Endothelial cell of umbilical vein (primary cell): ENCODE results near the gene XRCC4. TPM values are rescaled to one million over a fixed set of nuclear protein-coding genes. Genes with fewer than 3 reads are reported as not detected.

Source experiments
- BruUV-seq: library from RNA; stranded (reverse); fragments of 400-500 nt; replicated peaks from 2 replicates; lab custom pipeline; 2021; lab: Mats Ljungman, UMichigan
- CTCF ChIA-PET: fragments of 300-600, 350-600 bp; sonication (Branson Sonifier 250); formaldehyde crosslinking; loops from one replicate; lab custom pipeline; 2021; ENCODE audit warnings: antibody characterized with exemption, inconsistent platforms; lab: Charles Lee
- POLR2A ChIA-PET: fragments of 300-600, 350-600 bp; sonication (Branson Sonifier 250); formaldehyde crosslinking; loops from one replicate; lab custom pipeline; 2021; ENCODE audit warnings: antibody characterized with exemption, inconsistent platforms; lab: Charles Lee
- DNase-seq: peaks from one replicate; pipeline ENCODE4 v3.0.0-alpha.2; 2011; ENCODE audit warnings: low read depth, low spot score
- FAIRE-seq: peaks from 2 replicates; lab custom pipeline; 2011; peaks lifted over from hg19 to GRCh38; lab: Jason Lieb, UNC
- H2AFZ ChIP-seq: 2 replicates; pipeline ENCODE4 v1.6.0; 2012; ENCODE audit warnings: low read depth, low read length, control low read depth, inconsistent platforms
- H3K27ac ChIP-seq: 2 replicates; pipeline ENCODE4 v1.5.1; 2011; ENCODE audit warnings: low read depth, mild to moderate bottlenecking, control low read depth, low read length, moderate library complexity; ENCODE audit not compliant: insufficient read depth
- H3K27me3 ChIP-seq, 2 experiments: 2 replicates each; pipeline versions ENCODE4 v1.6.0 to v1.6.1; 2011; ENCODE audit warnings: low read length in 2 of 2, mixed read lengths in 1 of 2; ENCODE audit not compliant: control insufficient read depth in 2 of 2, insufficient read depth in 2 of 2
- H3K36me3 ChIP-seq, 2 experiments: 2 replicates in 1 of 2; 3 replicates in 1 of 2; pipeline ENCODE4 v1.5.1; 2011; ENCODE audit warnings: low read length in 2 of 2, mild to moderate bottlenecking in 1 of 2, moderate library complexity in 1 of 2; ENCODE audit not compliant: control insufficient read depth in 2 of 2, insufficient read depth in 2 of 2; ENCODE audit errors: extremely low read depth in 1 of 2
- H3K4me1 ChIP-seq: 3 replicates; pipeline ENCODE4 v1.5.1; 2011; ENCODE audit warnings: mild to moderate bottlenecking, low read length; ENCODE audit not compliant: control insufficient read depth, insufficient read depth; ENCODE audit errors: extremely low read depth
- H3K4me2 ChIP-seq: 2 replicates; pipeline ENCODE4 v1.6.1; 2011; ENCODE audit warnings: low read length, control low read depth, mixed read lengths; ENCODE audit not compliant: insufficient read depth
- H3K4me3 ChIP-seq, 3 experiments: fragments of 200-600 bp in 1 of 3; sonication (generic), shearing (Covaris generic) in 1 of 3; replicated peaks in 1 of 3; 2 replicates each; pipeline ENCODE4 v1.5.1; 2011 to 2016; ENCODE audit warnings: control low read depth in 3 of 3, low read length in 3 of 3, mild to moderate bottlenecking in 2 of 3, inconsistent platforms in 1 of 3, low read depth in 1 of 3, moderate library complexity in 1 of 3; ENCODE audit not compliant: insufficient read depth in 1 of 3
- H3K79me2 ChIP-seq: 2 replicates; pipeline ENCODE4 v1.6.0; 2012; ENCODE audit warnings: low read length, inconsistent platforms; ENCODE audit not compliant: control insufficient read depth, insufficient read depth
- H3K9ac ChIP-seq: replicated peaks from 2 replicates; pipeline ENCODE3; 2011; ENCODE audit warnings: low read length, control low read depth; ENCODE audit not compliant: insufficient read depth; ENCODE audit errors: extremely low read depth
- H3K9me1 ChIP-seq: replicated peaks from 3 replicates; pipeline ENCODE4 v1.6.0; 2011; ENCODE audit warnings: mild to moderate bottlenecking, low read length; ENCODE audit not compliant: control insufficient read depth, insufficient read depth; ENCODE audit errors: extremely low read depth
- H3K9me3 ChIP-seq: replicated peaks from 2 replicates; pipeline ENCODE4 v1.5.1; 2012; ENCODE audit warnings: low read length, inconsistent platforms; ENCODE audit not compliant: control insufficient read depth, insufficient read depth
- H4K20me1 ChIP-seq: replicated peaks from 2 replicates; pipeline ENCODE3; 2011; ENCODE audit warnings: mild to moderate bottlenecking, low read length; ENCODE audit not compliant: control insufficient read depth, insufficient read depth; ENCODE audit errors: extremely low read depth
- CTCF ChIP-seq, 2 donors: IDR thresholded peaks; 1 replicate in 1 of 2; 2 replicates in 1 of 2; pipeline ENCODE4 v1.5.1; 2011; ENCODE audit warnings: low read length in 2 of 2, mild to moderate bottlenecking in 2 of 2, moderate library complexity in 2 of 2, control low read depth in 1 of 2, inconsistent platforms in 1 of 2, low read depth in 1 of 2; ENCODE audit not compliant: insufficient read depth in 1 of 2; ENCODE audit errors: extremely low read depth in 1 of 2
- EZH2 ChIP-seq: IDR thresholded peaks from 2 replicates; pipeline ENCODE4 v1.6.1; 2012; ENCODE audit warnings: borderline replicate concordance, low read depth, mild to moderate bottlenecking, moderate library complexity, low read length, inconsistent platforms; ENCODE audit not compliant: severe bottlenecking
- FOS ChIP-seq: IDR thresholded peaks from 2 replicates; pipeline ENCODE4 v1.6.1; 2011; ENCODE audit warnings: mild to moderate bottlenecking, low read length, moderate library complexity, borderline replicate concordance; ENCODE audit not compliant: insufficient read depth
- JUN ChIP-seq: IDR thresholded peaks from 2 replicates; pipeline ENCODE4 v1.6.1; 2011; ENCODE audit warnings: borderline replicate concordance, low read depth; ENCODE audit not compliant: insufficient read length, insufficient read depth
- MAX ChIP-seq: IDR thresholded peaks from 2 replicates; pipeline ENCODE4 v1.6.1; 2011; ENCODE audit not compliant: insufficient read depth, insufficient read length
- POLR2AphosphoS5 ChIP-seq: IDR thresholded peaks from 2 replicates; pipeline ENCODE4 v1.6.1; 2012; ENCODE audit warnings: low read depth, mild to moderate bottlenecking, control low read depth, low read length, moderate library complexity; ENCODE audit not compliant: insufficient read depth
- dilution Hi-C: fragments of 300-500 bp; cut with MboI; formaldehyde crosslinking; loops from one replicate; pipeline ENCODE4 v1.15.0; 2019; ENCODE audit warnings: low sequenced_read_pairs; ENCODE audit not compliant: extremely low pct_ligation_motif_present
- intact Hi-C: fragments of 100-400 bp; cut with micrococcal nuclease; formaldehyde crosslinking; loops from one replicate; pipeline ENCODE4 v1.10.0; 2022
- polyA plus RNA-seq, 4 experiments: library from polyadenylated mRNA; depleted of rRNA in 3 of 4; stranded (reverse) in 3 of 4; unstranded in 1 of 4; fragments of >200 nt; gene quantifications; 2 replicates each; pipeline versions ENCODE4 v1.2.1 to v1.2.3, GENCODE V29; 2011 to 2012; ENCODE audit warnings: missing spikeins in 1 of 4
- total RNA-seq: library from RNA; stranded (reverse); gene quantifications from 2 replicates; pipeline ENCODE4 v1.2.3, GENCODE V29; 2021

The XRCC4 gene
- total and polyA plus RNA-seq, 2 donors (not counting 3 experiments of a cell fraction or from before 2014, with no cell fraction given), result 1.3 to 7.7 TPM

- Histone ChIP-seq H3K4me3 (no peak overlapping the region), H3K4me2 (no peak overlapping the region), H3K27me3 (no peaks in the 10 kb centered on the region), H3K9me3 (no peaks in the 10 kb centered on the region), H3K79me2 (no peaks in the 10 kb centered on the region), H3K36me3 (no peaks in the 10 kb centered on the region), H3K27ac (no peak overlapping the region), H2AFZ (no peak overlapping the region), H3K9me1 (no peaks in the 10 kb centered on the region), H4K20me1 (no peaks in the 10 kb centered on the region), H3K4me1 (no peaks in the 10 kb centered on the region), H3K9ac (no peak overlapping the region)
- BruUV-seq, result no TSS peak
- ChIA-PET POLR2A (no interaction called here), CTCF (no interaction called here)
- dilution Hi-C loops, result no loop called here
- intact Hi-C loops, result no loop called here
- FAIRE-seq, result no peak
- TF ChIP-seq FOS (no peak), JUN (no peak), POLR2AphosphoS5 (no peak), MAX (no peak), EZH2 (no peak), CTCF (IDR thresholded peaks at IDR 0.05; ENCODE audit: extremely low read depth in 1 of 2, insufficient read depth in 1 of 2, low read depth in 1 of 2, low read length in 2 of 2) (no peak)
- DNase-seq, result no peak
These were observed 40.3 kb upstream of the XRCC4 start for GRCh38 chr5:83036991-83037575.
